H1 (cell line): ENCODE data around the gene ABL1. TPM values are rescaled to one million over a fixed set of nuclear protein-coding genes. Genes with fewer than 3 reads are reported as not detected.

Source experiments
- TCF12 ChIP-seq: IDR thresholded peaks from 2 replicates; pipeline ENCODE4 v1.6.1; 2011; ENCODE audit warnings: low read depth, mild to moderate bottlenecking, low read length
- polyA plus RNA-seq, 7 experiments: library from polyadenylated mRNA; depleted of rRNA in 3 of 7; stranded (reverse) in 5 of 7; unstranded in 2 of 7; fragments of >200 nt in 5 of 7; fragments of 200-250 nt in 2 of 7; gene quantifications; 1 replicate in 5 of 7; 2 replicates in 1 of 7; 4 replicates in 1 of 7; pipeline versions ENCODE4 v1.2.1 to v1.2.3, GENCODE V29; 2011 to 2013; ENCODE audit warnings: missing spikeins in 2 of 7, mixed read lengths in 2 of 7
- total RNA-seq: library from RNA; stranded (reverse); fragmentation: NEBNext Ultra II Directional; extraction: Animal tissue kit (Norgen Biotek cat#: 25700); gene quantifications from 2 replicates; pipeline ENCODE4 v1.2.1, GENCODE V29; 2021

Gene ABL1
- total and polyA plus RNA-seq, 2 of the 8 experiments (the other 6 are each of a cell fraction or from before 2014, with no cell fraction given), result 35.3 to 104 TPM

DNA sequence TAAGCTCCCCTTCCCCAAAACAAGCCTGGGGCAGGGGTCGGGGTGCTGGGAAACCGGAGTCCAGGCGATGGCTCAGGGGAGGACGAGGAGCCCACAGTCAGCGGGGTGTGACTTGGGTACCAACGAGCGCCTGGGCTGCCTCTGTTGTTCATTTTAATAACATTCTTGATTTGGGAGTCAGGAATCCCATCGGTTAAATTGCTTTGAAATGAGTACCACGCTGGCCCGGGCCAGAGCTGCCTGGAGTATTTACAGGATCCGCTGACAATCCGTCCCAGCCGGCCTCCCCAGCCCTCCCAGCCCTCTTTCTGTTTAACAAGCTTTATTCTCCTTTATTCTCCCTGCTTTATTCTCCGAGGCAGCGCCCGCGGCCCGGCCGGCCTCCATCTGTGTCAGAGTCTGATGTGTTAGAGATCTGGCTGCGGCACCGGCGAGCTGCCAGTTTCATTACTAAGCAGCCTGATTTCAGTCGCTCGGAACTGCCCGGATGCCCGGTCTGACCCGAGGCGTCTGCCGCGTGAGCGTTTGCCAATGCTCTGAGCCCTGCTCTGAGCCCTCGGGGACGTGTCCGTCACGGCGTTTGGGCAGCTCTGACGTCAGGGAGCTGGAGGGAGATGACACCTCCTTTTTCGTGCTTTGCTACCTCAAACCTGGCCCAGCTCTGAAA is 78.0 kb downstream of the ABL1 start (continued):
- TF ChIP-seq TCF12, result no peak
